H1 (cell line): ENCODE results near the gene GALNT5.

Source experiments
- BCL11A ChIP-seq, 2 experiments: IDR thresholded peaks; one replicate each; pipeline ENCODE4 v1.6.1; 2011; ENCODE audit warnings: low read depth in 2 of 2, low read length in 2 of 2, mild to moderate bottlenecking in 2 of 2
- CBX8 ChIP-seq: fragments of 300-800, 300-1000 bp; sonication (generic); IDR thresholded peaks from 2 replicates; pipeline ENCODE4 v1.7.1; 2016; ENCODE audit warnings: low read depth, low read length, borderline replicate concordance
- CTCF ChIP-seq, 3 experiments: IDR thresholded peaks; 1 replicate in 2 of 3; 2 replicates in 1 of 3; pipeline versions ENCODE4 v1.5.1 to v1.6.1; 2011; ENCODE audit warnings: low read length in 3 of 3, mild to moderate bottlenecking in 3 of 3, inconsistent platforms in 2 of 3, low read depth in 1 of 3, moderate library complexity in 1 of 3; ENCODE audit not compliant: insufficient read depth in 1 of 3; ENCODE audit errors: control extremely low read depth in 1 of 3
- EGR1 ChIP-seq: IDR thresholded peaks from 2 replicates; pipeline ENCODE4 v1.6.1; 2011; ENCODE audit warnings: low read depth, low read length, borderline replicate concordance
- HDAC2 ChIP-seq, 2 experiments: fragments of 300-600 bp in 1 of 2; sonication (generic) in 1 of 2; IDR thresholded peaks; 2 replicates each; pipeline ENCODE4 v1.6.1; 2011 to 2012; ENCODE audit warnings: low read depth in 2 of 2, low read length in 2 of 2, mild to moderate bottlenecking in 2 of 2, moderate library complexity in 2 of 2, borderline replicate concordance in 1 of 2, inconsistent platforms in 1 of 2
- MAFK ChIP-seq: IDR thresholded peaks from 2 replicates; pipeline ENCODE4 v1.6.1; 2012; ENCODE audit warnings: low read depth, mild to moderate bottlenecking, improper control_type of control experiment, low read length
- SIN3A ChIP-seq, 2 experiments: IDR thresholded peaks in 1 of 2; conservative IDR thresholded peaks in 1 of 2; 2 replicates each; pipeline ENCODE4 v1.6.1; 2011 to 2012; ENCODE audit warnings: low read length in 2 of 2, improper control_type of control experiment in 1 of 2, low read depth in 1 of 2, mild to moderate bottlenecking in 1 of 2
- TAF1 ChIP-seq: IDR thresholded peaks from 2 replicates; pipeline ENCODE4 v1.6.1; 2011; ENCODE audit warnings: mild to moderate bottlenecking, low read depth, low read length

DNA sequence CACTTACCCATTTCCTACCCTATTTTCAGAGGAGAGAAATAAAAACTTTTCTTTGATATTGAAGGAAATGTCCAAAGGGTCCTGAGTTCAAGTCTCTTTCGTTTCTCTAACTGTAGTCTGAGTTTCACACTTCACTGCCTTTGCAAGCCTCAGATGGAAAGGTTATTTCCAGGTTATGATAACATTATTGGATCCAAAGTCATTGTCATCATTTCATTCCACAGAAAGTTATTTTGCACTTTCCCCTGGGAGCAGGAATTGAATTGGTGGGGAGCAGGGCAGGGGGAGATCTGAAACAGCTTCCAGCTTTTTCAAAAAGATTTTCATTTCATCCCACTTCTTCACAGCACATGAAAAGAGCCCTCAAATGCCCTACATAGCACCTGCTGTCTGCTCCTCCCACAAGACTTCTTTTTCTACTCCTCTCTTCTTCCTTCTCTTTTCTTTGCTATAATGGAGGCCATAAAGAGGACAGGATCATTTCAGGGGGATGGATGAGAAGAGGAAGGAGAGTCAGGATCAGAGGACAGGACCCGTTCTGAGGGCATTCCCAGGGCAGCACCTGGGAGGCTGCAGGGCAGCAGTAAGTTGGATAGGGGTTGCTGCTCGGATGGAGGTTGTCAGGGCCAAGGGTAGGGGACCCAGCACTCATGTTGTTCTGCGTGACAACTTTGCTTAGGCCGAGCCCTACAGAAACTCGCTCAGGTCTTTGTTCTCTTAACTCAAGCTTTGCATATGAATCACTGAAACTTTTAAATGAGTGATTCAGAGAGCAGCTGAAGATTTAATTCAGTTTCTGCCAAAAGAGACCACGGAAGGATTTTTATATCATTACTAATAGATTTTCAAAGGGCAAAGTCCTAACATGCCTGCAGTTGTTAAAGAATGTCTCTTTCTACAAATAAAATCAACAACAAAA lies 11.4 kb upstream of the GALNT5 start:
- no peak for TF ChIP-seq CTCF (IDR thresholded peaks at IDR 0.05; ENCODE audit: control extremely low read depth in 1 of 3, insufficient read depth in 1 of 3, low read depth in 1 of 3, low read length in 3 of 3)
- no peak for TF ChIP-seq CBX8
- TF ChIP-seq SIN3A (conservative IDR thresholded peaks at IDR 0.05 in 1 of 2, IDR thresholded peaks at IDR 0.05 in 1 of 2; ENCODE audit: low read depth in 1 of 2, low read length in 2 of 2), result no peak
- no peak for TF ChIP-seq EGR1
- TF ChIP-seq BCL11A (IDR thresholded peaks at IDR 0.05; ENCODE audit: low read depth in 2 of 2, low read length in 2 of 2), result no peak
- TF ChIP-seq HDAC2 (IDR thresholded peaks at IDR 0.05; ENCODE audit: borderline replicate concordance in 1 of 2, low read depth in 2 of 2, low read length in 2 of 2), result no peak
- TF ChIP-seq TAF1, result 0 out of 2 replicates have a peak, but pooled peaks have one; percentile 23
- no peak for TF ChIP-seq MAFK
